GM21786 (cell line): ENCODE measurements around the gene SPACA6.

Experiments
- ATAC-seq: cut with Tn5 transposase; IDR thresholded peaks from one replicate; pipeline ENCODE4 v1.9.1; 2021; ENCODE audit not compliant: unreplicated experiment

SPACA6 gene

DNA sequence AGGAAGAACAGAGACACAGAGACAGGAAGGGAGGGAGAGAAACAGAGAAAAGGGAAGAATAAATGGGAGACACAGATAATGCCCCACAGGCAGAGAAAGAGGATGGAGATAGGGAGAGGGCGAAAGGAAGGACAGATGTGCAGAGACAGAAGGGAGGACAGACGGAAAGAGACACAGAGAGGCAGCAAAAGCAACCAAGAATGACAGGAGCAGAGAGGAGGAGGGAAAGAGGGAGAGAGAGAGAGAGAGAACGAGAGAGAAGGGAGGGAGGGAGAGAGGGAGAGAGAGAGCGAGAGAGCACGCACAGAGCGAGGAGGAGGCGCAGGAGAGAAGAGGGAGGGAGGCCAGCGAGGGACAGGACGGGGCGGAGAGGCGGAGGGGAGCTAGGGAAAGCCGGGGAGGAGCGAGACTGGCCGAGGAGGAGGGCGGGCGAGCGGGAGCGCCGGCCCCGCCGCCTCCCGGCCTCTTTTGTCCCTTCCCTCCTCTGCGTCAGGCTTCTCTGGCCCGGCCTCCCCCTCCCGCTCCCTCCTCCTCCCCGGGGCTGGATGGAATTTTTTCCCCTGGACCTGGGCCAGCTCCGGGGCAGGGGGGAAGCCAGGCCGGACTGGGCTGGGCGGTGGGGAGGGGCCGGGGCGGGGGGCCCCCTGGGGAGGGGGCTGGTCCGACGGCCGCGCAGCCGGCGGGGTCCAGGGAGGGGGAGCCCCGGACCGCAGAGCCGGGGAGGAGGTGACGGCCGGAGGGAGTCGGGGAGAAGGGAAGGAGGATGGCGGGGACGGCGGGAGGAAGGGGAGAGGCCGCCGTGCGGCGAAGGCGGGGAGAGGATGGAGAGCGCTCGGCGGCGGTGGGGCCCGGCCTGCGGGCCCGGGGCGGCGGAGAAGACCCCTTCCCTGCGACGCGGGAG, 4.2 kb upstream of the SPACA6 start:
- ATAC-seq = no peak

DNA sequence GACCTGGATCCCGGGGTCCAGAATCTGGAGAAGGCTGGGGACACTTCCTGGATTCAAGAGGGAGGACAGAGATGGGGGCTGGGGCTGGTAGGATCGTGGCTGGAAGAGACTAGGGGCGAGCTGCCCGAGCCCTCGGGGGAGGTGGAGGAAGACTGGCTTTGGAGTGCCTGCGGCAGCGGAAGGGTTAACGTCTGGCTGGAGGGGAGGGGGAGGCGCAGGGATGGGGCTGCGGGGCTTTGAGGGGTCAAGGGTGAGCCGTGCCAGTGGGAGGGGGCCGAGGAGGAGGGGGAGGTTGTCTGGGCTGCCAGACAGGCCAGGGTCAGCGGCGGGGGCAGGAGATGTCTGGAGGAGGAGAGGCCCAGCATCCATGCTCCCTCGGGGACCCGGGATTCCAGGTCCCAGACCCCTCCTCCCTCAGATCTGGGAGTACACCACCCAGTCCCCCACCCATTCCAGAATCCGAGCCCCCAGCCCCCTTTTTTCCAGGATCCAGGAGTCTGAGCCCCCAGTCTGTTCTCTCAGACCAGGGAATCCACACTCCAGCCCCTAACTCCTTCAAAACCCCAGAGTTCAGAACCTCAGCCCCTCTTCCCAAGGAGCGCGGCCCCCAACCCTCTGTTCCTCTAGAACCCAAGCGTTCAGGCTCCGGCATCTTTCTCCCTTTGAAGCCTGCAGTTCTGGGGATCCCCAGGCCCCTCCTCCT, 3.2 kb upstream of the SPACA6 start:
- ATAC-seq = no peak

DNA sequence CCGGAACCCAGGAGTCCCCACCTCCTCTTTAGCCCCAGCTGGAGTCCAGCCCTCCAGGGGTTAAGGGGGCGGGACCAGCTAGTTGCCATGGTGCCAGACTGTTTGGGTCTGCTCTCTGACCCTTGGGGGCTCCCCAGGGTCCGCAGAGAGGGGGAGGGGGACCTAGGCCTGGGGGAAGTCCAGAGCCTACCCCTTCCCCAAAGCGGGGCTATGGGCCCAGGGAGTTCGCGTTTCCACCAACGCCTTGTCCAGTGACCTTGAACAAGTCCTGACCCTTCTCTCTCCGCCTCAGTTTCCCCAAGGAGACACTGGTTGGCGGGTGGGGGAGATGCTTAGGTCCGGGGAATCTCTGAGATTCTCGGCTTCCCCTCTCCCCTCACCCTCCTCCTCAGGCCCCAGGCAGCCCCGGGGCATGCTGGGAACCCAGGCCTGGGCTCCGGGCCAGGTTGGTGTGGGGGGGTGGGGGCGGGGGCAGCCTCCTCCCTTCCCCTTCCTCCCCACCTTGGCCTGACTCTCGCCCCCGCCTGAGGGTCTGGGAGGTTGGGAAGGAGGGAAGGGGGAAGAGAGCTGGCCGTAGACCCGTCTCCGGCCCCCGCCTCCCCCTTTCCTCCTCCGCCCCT, 2.6 kb upstream of the SPACA6 start:
- no peak for ATAC-seq

DNA sequence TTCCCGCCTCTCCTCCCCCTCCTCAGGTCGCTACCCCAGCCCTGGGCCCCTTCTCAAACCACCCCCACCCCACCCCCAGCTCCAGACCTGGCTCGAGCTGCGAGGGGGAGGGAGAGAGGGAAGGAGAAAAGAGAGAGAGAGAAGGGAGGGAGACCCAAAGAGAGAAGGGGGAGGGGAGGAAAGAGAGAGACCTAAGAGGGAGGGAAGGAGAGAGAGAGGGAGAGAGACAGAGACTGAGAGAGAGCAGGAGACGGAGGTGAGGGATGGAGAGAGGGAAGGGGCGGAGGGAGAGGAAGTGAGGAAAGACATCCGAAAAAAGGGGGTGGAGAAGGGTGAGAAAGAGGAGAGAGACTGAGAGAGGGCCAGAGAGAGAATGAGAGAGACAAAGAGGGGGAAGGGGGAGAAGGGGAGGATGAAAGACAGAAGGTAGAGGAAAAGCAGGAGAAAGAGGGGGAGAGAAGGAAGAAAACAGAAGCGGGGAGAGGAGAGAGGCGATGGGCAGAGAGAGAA, 2.0 kb upstream of the SPACA6 start:
- ATAC-seq = no peak

DNA sequence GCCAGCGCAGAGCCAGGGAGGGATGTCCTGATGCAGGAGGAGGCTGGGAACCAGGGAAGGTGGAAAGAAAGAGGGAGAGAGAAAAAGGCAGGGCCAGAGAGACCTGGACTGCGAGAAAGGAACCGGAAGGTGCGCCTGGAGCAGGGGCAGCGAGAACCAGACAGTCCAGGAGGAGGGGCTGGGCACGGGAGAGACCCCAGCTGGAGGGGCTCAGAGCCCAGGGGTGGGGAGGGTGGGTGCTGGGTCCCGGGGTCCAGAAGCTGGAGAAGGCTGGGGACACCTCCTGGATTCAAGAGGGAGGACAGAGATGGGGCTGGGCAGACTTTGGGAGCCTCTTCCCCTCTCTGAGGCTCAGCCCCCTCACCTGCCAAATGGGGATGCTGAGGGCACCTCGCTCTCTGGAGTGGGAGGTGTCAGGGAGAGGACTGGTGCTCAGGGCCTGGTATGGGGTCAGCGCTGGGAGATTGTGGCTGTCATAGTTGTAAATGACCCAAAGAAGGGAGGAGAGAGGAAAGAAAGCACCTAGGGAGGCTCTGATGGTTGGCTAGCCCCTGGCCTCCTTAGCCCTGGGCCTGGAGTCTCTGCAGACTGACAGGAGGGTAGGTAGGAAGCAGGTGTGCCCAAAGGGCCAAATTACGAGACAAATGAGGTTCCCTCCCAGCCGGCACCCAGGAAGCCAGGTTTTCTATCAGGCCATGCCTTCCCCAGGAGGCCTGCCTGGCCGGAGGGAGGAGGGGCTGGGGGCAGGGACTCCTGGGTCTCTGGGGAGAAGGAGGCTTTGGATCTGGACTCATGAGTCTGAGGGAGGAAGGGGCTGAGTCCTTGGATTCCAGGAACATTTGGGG, 1.3 kb upstream of the SPACA6 start:
- no peak for ATAC-seq

DNA sequence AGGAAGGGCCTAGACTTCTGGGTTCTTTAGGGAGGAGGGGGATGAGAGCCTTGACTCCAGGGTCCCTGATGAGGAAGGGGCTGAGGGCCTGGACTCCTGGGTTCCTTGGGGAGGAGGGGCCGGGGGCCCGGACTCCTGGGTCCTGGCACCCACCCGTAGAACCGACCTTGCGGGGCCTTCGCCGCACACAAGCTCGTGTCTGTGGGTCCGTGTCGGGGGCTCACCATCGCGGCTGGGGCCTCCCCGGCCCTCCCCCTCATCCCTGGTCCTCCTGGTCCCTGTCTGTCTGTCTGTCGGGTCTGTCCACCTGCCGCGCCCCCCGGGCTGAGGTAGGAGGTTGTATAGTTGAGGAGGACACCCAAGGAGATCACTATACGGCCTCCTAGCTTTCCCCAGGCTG, 662 bp upstream of the SPACA6 start:
- ATAC-seq = no peak

DNA sequence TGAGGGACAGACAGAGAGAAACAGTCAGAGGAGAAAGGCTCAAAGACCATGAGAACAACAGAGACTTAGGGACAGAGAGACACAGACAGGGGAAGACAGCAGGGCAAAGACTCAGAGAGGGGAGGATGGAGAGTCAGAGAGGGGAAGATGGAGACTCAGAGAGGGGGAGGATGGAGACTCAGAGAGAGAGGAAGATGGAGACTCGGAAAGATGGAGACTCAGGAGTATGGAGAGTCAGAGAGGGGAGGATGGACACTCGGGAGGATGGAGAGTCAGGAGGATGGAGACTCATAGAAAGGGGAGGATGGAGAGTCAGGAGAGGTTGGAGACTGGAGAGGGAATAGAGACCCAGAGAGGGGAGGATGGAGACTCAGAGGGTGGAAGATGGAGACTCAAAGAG, 689 bp downstream of the SPACA6 start:
- no peak for ATAC-seq

DNA sequence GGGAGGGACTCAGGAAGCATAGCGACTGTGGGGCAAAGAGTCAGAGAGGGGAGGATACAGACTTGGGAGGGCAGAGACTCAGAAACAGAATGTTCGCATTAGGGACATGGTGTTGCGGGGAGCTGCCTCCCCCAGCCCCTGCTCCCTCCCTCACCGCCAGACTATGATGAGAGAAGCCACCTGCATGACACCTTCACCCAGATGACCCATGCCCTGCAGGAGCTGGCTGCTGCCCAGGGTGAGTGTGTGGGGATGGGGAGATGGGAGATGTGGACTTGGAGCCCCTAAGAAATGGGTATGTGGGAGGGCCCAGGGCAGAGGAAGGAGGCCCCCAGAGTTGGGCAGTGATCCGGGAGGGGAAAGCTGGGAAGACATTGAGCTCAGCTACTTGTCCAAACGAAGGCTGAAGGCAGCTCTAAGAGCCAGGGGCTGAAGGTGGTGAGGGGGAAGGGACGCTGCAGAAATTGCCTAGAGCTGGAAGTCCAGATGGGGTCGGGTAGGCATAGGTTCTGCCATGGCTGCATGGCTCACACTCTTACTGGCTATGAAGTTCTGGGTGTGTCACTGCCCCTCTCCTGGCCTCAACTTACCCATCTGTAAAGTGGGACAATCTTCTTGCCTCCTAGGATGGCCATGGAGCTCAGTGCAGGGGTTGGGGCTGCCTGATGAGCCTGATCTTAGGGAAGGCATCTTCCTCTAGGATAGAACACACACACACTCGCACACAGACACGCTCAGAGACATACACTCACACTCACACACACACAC, 1.4 kb downstream of the SPACA6 start:
- ATAC-seq = no peak

DNA sequence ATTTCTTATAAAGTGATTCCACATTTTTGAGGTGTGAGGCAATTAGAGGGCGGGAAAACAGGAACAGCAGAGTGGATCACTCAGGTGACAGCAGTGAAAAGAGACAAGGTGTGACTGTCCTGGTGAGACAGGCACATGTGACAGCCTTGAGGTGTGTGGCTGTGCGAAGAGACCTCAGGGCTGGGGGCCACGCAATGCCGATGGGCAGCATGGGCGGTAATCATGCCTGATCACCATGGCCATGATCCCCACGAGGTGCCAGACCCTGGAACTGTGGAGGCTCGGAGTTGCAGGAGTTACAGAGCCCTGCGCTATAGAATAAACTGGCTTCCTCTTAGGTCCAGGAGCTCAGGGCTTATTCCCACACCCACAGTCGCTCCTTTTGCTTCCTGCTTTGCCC, 2.0 kb downstream of the SPACA6 start:
- no peak for ATAC-seq

DNA sequence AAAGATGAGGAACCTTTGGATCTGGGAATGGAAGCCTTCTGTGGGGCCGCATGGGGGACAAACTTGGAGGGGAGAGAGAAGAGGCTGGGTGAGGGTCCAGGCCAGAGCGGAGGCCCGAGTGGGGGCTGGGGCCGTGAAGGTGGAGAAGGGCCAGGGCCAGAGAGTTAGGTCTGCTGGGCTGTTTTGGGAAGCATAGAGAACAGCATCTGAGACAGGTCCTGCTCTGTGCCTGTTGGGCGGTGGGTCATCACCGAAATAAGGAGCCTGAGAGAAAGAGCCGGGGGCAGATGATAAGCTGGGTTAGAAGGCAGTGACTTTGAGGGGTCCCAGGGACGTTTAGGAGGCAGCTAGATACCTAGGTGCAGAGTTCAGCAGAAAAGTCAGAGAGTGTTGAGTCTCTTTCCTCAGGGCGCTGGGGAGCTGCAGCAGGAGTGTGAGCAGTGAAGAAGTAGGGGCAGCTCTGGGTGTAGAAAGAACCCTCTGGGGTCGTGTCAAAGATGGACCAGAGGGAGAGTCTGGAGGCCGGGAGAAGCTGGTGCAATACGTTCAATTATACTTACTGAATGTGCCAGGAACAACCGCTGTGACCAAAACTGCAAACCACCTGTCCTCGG, 2.7 kb downstream of the SPACA6 start:
- no peak for ATAC-seq

DNA sequence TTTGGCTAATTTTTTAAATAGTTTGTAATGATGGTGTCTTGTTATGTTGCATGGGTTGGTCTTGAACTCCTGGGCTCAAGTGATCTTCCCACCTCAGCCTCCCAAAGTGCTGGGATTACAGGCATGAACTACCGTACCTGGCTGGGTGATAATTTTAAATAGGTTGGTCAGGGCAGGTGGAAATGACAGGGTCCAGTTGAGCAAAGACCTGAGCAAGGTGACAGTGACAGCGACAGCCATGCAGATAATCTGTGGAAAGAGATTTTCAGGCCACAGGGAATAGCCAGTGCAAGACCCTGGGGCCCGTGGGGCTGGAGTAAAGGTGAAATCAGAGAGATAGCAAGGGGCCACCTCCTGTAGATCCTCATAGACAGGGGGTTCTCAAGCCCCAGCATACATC, 3.5 kb downstream of the SPACA6 start:
- no peak for ATAC-seq

DNA sequence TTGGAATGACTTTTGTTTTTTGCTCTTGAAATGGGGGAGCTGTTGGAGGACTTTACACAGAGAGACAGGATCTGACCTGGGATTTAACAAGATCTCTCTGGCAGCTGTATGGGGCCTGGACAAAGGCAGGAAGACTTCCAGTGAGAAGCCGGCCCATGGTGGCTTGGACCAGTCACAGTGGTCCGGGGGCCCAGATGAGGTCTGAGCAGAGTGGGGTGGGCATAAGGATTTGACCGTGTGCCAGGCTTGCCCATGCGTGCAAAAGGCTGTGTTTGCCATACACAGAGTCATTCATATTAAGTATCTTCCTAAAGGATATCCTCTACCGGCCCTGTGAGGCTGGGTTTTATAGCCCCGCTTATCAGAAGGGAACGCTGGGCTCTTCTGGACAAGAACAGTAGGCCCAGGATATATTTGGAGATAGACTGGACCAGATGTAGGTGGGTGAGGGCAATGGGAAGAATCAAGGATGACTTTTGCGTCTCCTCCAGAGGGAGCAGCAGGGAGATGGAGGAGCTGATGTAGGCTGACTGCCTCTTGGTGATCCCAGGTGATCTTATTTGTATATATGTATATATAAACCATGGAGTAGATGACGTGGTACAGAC, 4.1 kb downstream of the SPACA6 start:
- no peak for ATAC-seq

DNA sequence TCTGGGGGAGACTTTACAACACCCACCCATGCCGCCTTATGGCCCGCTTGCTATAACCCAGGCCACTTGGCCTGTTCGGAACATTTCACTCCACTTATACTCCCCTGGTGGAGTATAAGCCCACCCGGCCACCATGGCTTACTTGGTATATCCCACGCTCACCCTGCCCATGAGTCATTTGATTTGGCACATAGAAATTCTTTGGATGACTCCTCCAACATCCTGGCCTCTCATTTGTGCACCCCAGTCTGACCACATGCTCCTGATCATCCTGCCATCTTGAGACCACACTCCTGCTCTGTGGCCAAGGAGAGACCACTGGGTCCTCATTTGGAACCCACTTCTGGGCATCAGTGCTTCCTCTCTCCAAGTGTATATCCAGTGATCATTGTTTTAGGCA, 5.2 kb downstream of the SPACA6 start:
- no peak for ATAC-seq

DNA sequence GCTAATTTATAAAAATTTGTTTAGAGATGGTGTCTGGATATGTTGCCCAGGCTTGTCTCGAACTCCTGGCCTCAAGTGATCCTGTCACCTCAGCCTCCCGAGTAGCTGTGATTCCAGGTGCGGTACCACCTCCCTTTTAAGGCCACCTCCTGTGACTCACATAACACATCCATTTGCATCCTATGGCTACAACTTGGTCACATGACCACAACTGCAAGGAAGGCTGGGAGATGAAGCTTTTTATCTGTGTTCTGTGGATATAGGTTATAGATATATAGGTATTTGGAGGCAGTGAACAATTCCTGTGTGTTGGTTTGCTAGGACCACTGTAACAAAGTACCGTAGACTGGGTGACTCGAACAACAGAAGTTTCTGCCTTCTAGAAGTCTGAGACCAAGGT, 6.0 kb downstream of the SPACA6 start:
- no peak for ATAC-seq

DNA sequence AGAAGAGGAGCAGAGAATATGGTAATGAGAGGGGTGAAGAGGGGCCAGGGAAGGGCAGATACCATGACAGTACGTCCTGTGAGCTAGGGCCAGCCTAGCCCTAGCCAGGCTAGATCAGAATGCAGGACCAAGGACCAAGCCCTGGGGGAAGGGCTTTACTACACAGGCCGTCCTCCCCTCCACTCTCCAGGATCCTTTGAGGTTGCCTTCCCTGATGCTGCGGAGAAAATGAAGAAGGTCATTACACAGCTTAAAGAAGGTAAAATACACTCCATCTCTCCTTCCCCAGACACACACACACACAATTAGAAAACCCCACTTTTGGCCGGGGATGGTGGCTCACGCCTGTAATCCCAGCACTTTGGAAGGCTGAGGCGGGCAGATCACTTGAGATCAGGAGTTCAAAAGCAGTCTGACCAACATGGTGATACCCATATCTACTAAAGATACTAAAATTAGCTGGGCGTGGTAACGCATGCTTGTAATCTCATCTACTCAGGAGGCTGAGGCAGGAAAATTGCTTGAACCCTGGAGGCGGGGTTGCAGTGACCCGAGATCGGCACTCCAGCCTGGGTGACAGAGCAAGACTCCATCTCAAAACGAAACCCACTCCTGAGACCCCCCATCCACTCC, 8.5 kb downstream of the SPACA6 start:
- ATAC-seq = no peak

DNA sequence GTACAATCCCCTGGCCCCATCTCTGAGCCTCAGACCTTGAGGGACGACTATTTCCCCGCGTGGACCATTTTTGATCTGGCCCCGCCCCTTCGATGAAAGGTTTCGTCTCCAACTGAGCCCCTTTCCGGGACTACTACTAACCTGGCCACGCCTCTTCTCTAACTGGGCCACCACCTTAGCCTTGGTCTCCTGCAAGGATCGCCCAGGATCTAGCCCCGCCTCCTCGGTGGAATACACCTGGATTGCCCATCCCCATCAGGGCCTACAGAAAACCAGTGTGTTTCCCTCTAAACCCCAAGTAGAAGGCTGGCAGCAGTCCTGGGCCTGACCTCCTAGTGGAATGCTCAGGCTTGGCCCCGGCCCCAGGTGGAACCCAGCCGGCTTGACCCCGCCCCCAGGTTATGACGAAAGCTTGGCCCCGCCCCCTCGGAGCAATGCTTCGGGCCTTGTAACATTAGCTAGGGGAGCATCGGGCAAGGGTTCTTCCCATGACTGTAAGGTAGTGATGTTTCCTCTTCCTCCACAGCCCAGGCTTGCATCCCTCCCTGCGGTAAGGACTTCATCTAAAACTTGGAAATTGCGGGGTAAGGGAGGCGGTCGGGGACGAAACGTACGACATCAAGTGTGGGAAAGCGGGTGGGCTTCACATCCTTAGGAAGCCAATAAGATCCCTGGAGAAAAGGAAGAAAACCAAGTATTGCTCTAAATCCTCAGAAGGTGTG, 9.1 kb downstream of the SPACA6 start:
- ATAC-seq = no peak

DNA sequence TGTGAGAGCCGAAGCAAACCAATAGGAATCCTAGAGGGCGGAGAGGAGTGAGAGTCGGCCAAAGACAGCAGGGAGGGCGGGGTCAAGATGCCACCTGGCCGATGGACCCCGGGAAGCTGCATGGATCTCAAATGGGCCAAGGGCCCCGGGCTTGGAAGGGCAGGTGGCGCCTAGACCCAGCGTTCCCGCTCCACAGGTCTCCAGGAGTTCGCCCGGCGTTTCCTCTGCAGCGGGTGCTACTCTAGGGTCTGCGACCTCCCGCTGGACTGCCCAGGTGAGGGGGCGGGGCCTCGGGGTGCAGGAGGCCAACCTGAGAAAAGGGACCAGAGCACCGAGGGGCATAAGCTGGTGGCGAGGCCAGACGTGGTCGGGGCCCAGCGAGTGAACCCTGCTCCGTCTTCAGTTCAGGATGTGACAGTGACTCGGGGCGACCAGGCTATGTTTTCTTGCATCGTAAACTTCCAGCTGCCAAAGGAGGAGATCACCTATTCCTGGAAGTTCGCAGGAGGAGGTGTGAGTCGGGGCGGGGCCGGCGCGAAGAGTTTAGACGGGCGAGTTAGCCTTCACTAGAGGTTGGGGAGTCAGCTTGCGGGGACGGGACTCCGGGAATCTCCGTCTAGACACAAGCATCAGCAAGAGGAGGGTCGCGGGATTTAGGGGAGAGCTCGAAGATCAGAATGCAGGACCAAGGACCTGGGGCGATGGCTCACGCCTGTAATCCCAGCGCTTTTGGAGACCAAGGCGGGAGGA, 9.9 kb downstream of the SPACA6 start:
- no peak for ATAC-seq
